Panc1 (cell line): Measurements from ENCODE around the gene ZRANB1. TPM values are rescaled to one million over a fixed set of nuclear protein-coding genes. Genes with fewer than 3 reads are reported as not detected.

Experiments used
- ATAC-seq: fragments of 200-7000 bp; cut with Tn5 transposase; 2 replicates; pipeline ENCODE4 v1.9.1; 2020; ENCODE audit warnings: mild to moderate bottlenecking, moderate library complexity
- BruUV-seq: library from RNA; stranded (reverse); fragments of 400-500 nt; replicated peaks from 2 replicates; lab custom pipeline; 2021; lab: Mats Ljungman, UMichigan
- CTCF ChIA-PET: fragments of 300-600 bp; sonication (Branson Sonifier 250); formaldehyde crosslinking; loops from one replicate; lab custom pipeline; 2022; ENCODE audit warnings: antibody characterized with exemption; lab: Charles Lee
- POLR2A ChIA-PET: fragments of 300-600 bp; sonication (Branson Sonifier 250); formaldehyde crosslinking; loops from one replicate; lab custom pipeline; 2022; ENCODE audit warnings: antibody characterized with exemption; lab: Charles Lee
- DNase-seq: peaks from one replicate; pipeline ENCODE4 v3.0.0-alpha.2; 2010; ENCODE audit warnings: low read depth, low spot score
- H3K27ac ChIP-seq: 2 replicates; pipeline ENCODE4 v1.5.1; 2011; ENCODE audit warnings: mild to moderate bottlenecking, low read length, inconsistent platforms
- H3K27me3 ChIP-seq: fragments of 200-500 bp; sonication (Bioruptor generic); 2 replicates; pipeline ENCODE4 v1.6.0; 2014; ENCODE audit warnings: low read length, inconsistent platforms; ENCODE audit not compliant: control insufficient read depth, insufficient read depth
- H3K36me3 ChIP-seq: fragments of 200-500 bp; sonication (Bioruptor generic); 2 replicates; pipeline ENCODE4 v1.5.1; 2014; ENCODE audit warnings: inconsistent platforms, mild to moderate bottlenecking, low read length, moderate library complexity; ENCODE audit not compliant: control insufficient read depth, insufficient read depth
- H3K4me1 ChIP-seq: 2 replicates; pipeline ENCODE4 v1.5.1; 2011; ENCODE audit warnings: inconsistent platforms, mild to moderate bottlenecking, low read length, moderate library complexity; ENCODE audit not compliant: control insufficient read depth, insufficient read depth
- H3K4me3 ChIP-seq, 2 experiments: 2 replicates each; pipeline ENCODE4 v1.5.1; 2011 to 2012; ENCODE audit warnings: low read depth in 2 of 2, low read length in 2 of 2, mild to moderate bottlenecking in 2 of 2, inconsistent platforms in 1 of 2, moderate library complexity in 1 of 2
- H3K9me3 ChIP-seq: fragments of 200-500 bp; sonication (Bioruptor generic); 2 replicates; pipeline ENCODE4 v1.5.1; 2014; ENCODE audit warnings: low read depth, mild to moderate bottlenecking, inconsistent platforms, low read length, moderate library complexity; ENCODE audit not compliant: control insufficient read depth, insufficient read depth
- CTCF ChIP-seq: fragments of 450-650 bp; IDR thresholded peaks from 2 replicates; pipeline ENCODE4 v1.5.1; 2017; ENCODE audit warnings: mild to moderate bottlenecking
- POLR2AphosphoS5 ChIP-seq: IDR thresholded peaks from 2 replicates; pipeline ENCODE4 v1.6.1; 2012; ENCODE audit warnings: mild to moderate bottlenecking, low read depth, low read length, moderate library complexity
- REST ChIP-seq, 2 experiments: IDR thresholded peaks; 2 replicates each; pipeline ENCODE4 v1.6.1; 2011 to 2012; ENCODE audit warnings: low read depth in 2 of 2, control low read depth in 1 of 2, low read length in 1 of 2, mild to moderate bottlenecking in 1 of 2, moderate library complexity in 1 of 2; ENCODE audit not compliant: insufficient read depth in 1 of 2
- SIN3A ChIP-seq: IDR thresholded peaks from 2 replicates; pipeline ENCODE4 v1.6.1; 2012; ENCODE audit warnings: low read depth, mild to moderate bottlenecking, low read length, moderate library complexity, borderline replicate concordance; ENCODE audit not compliant: insufficient read depth
- TCF7L2 ChIP-seq: IDR thresholded peaks from 2 replicates; pipeline ENCODE4 v1.6.1; 2011; ENCODE audit warnings: mild to moderate bottlenecking, low read depth, low read length, inconsistent platforms
- in situ Hi-C: cut with HindIII; loops from 2 replicates; pipeline ENCODE4 v1.10.0; 2016; ENCODE audit warnings: low sequenced_read_pairs, low pct_unique_long_range_greater_than_20kb
- intact Hi-C: fragments of 100-400 bp; cut with micrococcal nuclease; formaldehyde crosslinking; loops from one replicate; pipeline ENCODE4 v1.10.0; 2022; ENCODE audit not compliant: unreplicated experiment
- total RNA-seq: library from RNA; stranded (reverse); gene quantifications from one replicate; pipeline ENCODE4 v1.2.1, GENCODE V29; 2021; ENCODE audit not compliant: unreplicated experiment

The ZRANB1 gene
- total RNA-seq, 1 experiment from 2014 or later = 23.2 TPM

GRCh38 chr10:125011171-125011925 is 69.4 kb downstream of the ZRANB1 start:
- BruUV-seq = no TSS peak
- in situ Hi-C loops (no loop called here), intact Hi-C loops (no loop called here)
- ChIA-PET CTCF (no interaction called here), POLR2A (interaction anchor here (0.6 kb wide), 1 partner anchor 712 kb away, joined by 5 read pairs; no protein-coding TSS in a partner anchor)
- Histone ChIP-seq H3K4me3 (no peak overlapping the region), H3K36me3 (no peaks in the 10 kb centered on the region; the same call in none of the 2 replicates), H3K4me1 (no peaks in the 10 kb centered on the region), H3K27me3 (no peaks in the 10 kb centered on the region), H3K27ac (no peak overlapping the region), H3K9me3 (no peaks in the 10 kb centered on the region)
- ATAC-seq = no peak
- no peak for DNase-seq
- TF ChIP-seq CTCF = no peak
- TF ChIP-seq TCF7L2 = no peak
- no peak for TF ChIP-seq POLR2AphosphoS5
- no peak for TF ChIP-seq SIN3A
- no peak for TF ChIP-seq REST (IDR thresholded peaks at IDR 0.05; ENCODE audit: insufficient read depth in 1 of 2, low read depth in 2 of 2, low read length in 1 of 2)

GRCh38 chr10:125011926-125012705 is 70.2 kb downstream of the ZRANB1 start:
- intact Hi-C loops (no loop called here), in situ Hi-C loops (no loop called here)
- H3K9me3 ChIP-seq = no peaks in the 10 kb centered on the region
- ATAC-seq (no peak), DNase-seq (no peak)
- BruUV-seq = no TSS peak
- TF ChIP-seq SIN3A (no peak), TCF7L2 (no peak)
- H3K27ac ChIP-seq = no peak overlapping the region
- POLR2A ChIA-PET = no interaction called here
- H3K4me3 ChIP-seq = no peak overlapping the region
- H3K36me3 ChIP-seq = no peaks in the 10 kb centered on the region; the same call in none of the 2 replicates
- no peaks in the 10 kb centered on the region for H3K27me3 ChIP-seq
- H3K4me1 ChIP-seq = no peaks in the 10 kb centered on the region
- CTCF ChIA-PET = no interaction called here
